IMR-90 (cell line): ENCODE measurements around the gene CEP41. TPM values are rescaled to one million over a fixed set of nuclear protein-coding genes. Genes with fewer than 3 reads are reported as not detected.

Experiments
- ATAC-seq: fragments of 200-7000 bp; cut with Tn5 transposase; 2 replicates; pipeline ENCODE4 v1.9.1; 2020; ENCODE audit warnings: low read depth, mild to moderate bottlenecking, moderate library complexity
- BruUV-seq: library from RNA; stranded (reverse); fragments of 400-500 nt; replicated peaks from 2 replicates; lab custom pipeline; 2021; lab: Mats Ljungman, UMichigan
- CTCF ChIA-PET: fragments of 300-600 bp; formaldehyde crosslinking; extraction: SDS; loops from one replicate; lab custom pipeline; 2021; ENCODE audit warnings: antibody characterized with exemption; lab: Yijun Ruan, JAX
- POLR2A ChIA-PET: fragments of 300-600 bp; sonication (Branson Sonifier 250); formaldehyde crosslinking; loops from one replicate; lab custom pipeline; 2022; ENCODE audit warnings: antibody characterized with exemption; ENCODE audit not compliant: unreplicated experiment; lab: Charles Lee
- DNase-seq: peaks from one replicate; pipeline ENCODE4 v3.0.0; 2013
- H2AFZ ChIP-seq: replicated peaks from 2 replicates; pipeline ENCODE3; 2013; ENCODE audit warnings: low read length, mild to moderate bottlenecking; ENCODE audit not compliant: poor library complexity
- H2AK5ac ChIP-seq: 2 replicates; pipeline ENCODE4 v1.6.1; 2013; ENCODE audit warnings: low read depth, low read length, inconsistent platforms
- H2AK9ac ChIP-seq: replicated peaks from 2 replicates; pipeline ENCODE3; 2013; ENCODE audit warnings: mild to moderate bottlenecking, low read depth, low read length, moderate library complexity; ENCODE audit not compliant: poor library complexity
- H2BK120ac ChIP-seq: 2 replicates; pipeline ENCODE4 v1.6.1; 2013; ENCODE audit warnings: low read depth, low read length, inconsistent platforms
- H2BK15ac ChIP-seq: 3 replicates; pipeline ENCODE4 v1.6.1; 2013; ENCODE audit warnings: low read depth, low read length, inconsistent platforms
- H2BK20ac ChIP-seq: 2 replicates; pipeline ENCODE4 v1.6.1; 2013; ENCODE audit warnings: low read depth, mild to moderate bottlenecking, inconsistent platforms, low read length, moderate library complexity
- H2BK5ac ChIP-seq: 2 replicates; pipeline ENCODE4 v1.6.1; 2013; ENCODE audit warnings: mild to moderate bottlenecking, low read depth, low read length, inconsistent platforms; ENCODE audit not compliant: poor library complexity, severe bottlenecking
- H3K14ac ChIP-seq: replicated peaks from 2 replicates; pipeline ENCODE4 v1.6.1; 2013; ENCODE audit warnings: low read depth, low read length, inconsistent platforms
- H3K18ac ChIP-seq: 2 replicates; pipeline ENCODE4 v1.6.1; 2013; ENCODE audit warnings: low read depth, low read length, control low read depth
- H3K23ac ChIP-seq: 2 replicates; pipeline ENCODE4 v1.6.1; 2013; ENCODE audit warnings: low read depth, low read length, inconsistent platforms
- H3K27ac ChIP-seq: 2 replicates; pipeline ENCODE4 v1.5.1; 2013; ENCODE audit warnings: mild to moderate bottlenecking, control low read depth, low read length; ENCODE audit not compliant: insufficient read depth
- H3K27me3 ChIP-seq: 2 replicates; pipeline ENCODE4 v1.6.1; 2013; ENCODE audit warnings: low read length; ENCODE audit not compliant: control insufficient read depth, insufficient read depth
- H3K36me3 ChIP-seq: 2 replicates; pipeline ENCODE4 v1.6.1; 2013; ENCODE audit warnings: low read length, mixed read lengths; ENCODE audit not compliant: control insufficient read depth, insufficient read depth
- H3K4ac ChIP-seq: 2 replicates; pipeline ENCODE4 v1.6.1; 2013; ENCODE audit warnings: low read depth, low read length, inconsistent platforms
- H3K4me1 ChIP-seq: 2 replicates; pipeline ENCODE4 v1.6.1; 2013; ENCODE audit warnings: low read length, mixed read lengths; ENCODE audit not compliant: control insufficient read depth, insufficient read depth
- H3K4me2 ChIP-seq: 2 replicates; pipeline ENCODE4 v1.6.1; 2013; ENCODE audit warnings: low read depth, mild to moderate bottlenecking, control low read depth, low read length, moderate library complexity
- H3K4me3 ChIP-seq: 2 replicates; pipeline ENCODE4 v1.5.1; 2013; ENCODE audit warnings: low read depth, mild to moderate bottlenecking, control low read depth, low read length, moderate library complexity; ENCODE audit not compliant: insufficient read depth
- H3K56ac ChIP-seq: 2 replicates; pipeline ENCODE4 v1.6.1; 2013; ENCODE audit warnings: low read length, inconsistent platforms; ENCODE audit not compliant: insufficient read depth; ENCODE audit errors: extremely low read depth
- H3K79me1 ChIP-seq, 2 experiments: 2 replicates each; pipeline ENCODE4 v1.6.1; 2013; ENCODE audit warnings: low read length in 2 of 2, inconsistent platforms in 1 of 2, low read depth in 1 of 2
- H3K9ac ChIP-seq: 2 replicates; pipeline ENCODE4 v1.6.1; 2013; ENCODE audit warnings: low read depth, low read length, control low read depth
- H3K9me1 ChIP-seq: 2 replicates; pipeline ENCODE4 v1.6.1; 2013; ENCODE audit warnings: low read length, inconsistent platforms; ENCODE audit not compliant: insufficient read depth
- H3K9me3 ChIP-seq: 2 replicates; pipeline ENCODE4 v1.6.1; 2013; ENCODE audit warnings: low read length; ENCODE audit not compliant: control insufficient read depth, insufficient read depth
- H4K20me1 ChIP-seq: 2 replicates; pipeline ENCODE4 v1.6.1; 2013; ENCODE audit warnings: low read length, inconsistent platforms; ENCODE audit not compliant: insufficient read depth
- H4K5ac ChIP-seq: 2 replicates; pipeline ENCODE4 v1.6.1; 2013; ENCODE audit warnings: mild to moderate bottlenecking, low read depth, low read length, control low read depth
- H4K8ac ChIP-seq, 2 experiments: 2 replicates each; pipeline ENCODE4 v1.6.1; 2013; ENCODE audit warnings: low read depth in 2 of 2, low read length in 2 of 2, control low read depth in 1 of 2, inconsistent platforms in 1 of 2
- H4K91ac ChIP-seq: 2 replicates; pipeline ENCODE4 v1.6.1; 2013; ENCODE audit warnings: low read depth, low read length, inconsistent platforms; ENCODE audit not compliant: insufficient read depth
- BHLHE40 ChIP-seq: fragments of 150-350 bp; IDR thresholded peaks from 2 replicates; pipeline ENCODE4 v1.6.1; 2016; ENCODE audit warnings: mild to moderate bottlenecking, low read depth, low read length
- CEBPB ChIP-seq: IDR thresholded peaks from 2 replicates; pipeline ENCODE4 v1.6.1; 2012; ENCODE audit warnings: low read depth, low read length, improper control_type of control experiment
- CTCF ChIP-seq: conservative IDR thresholded peaks from 2 replicates; pipeline ENCODE4 v1.5.1; 2012; ENCODE audit warnings: mild to moderate bottlenecking, low read depth, low read length, improper control_type of control experiment
- ELK1 ChIP-seq: fragments of 150-350 bp; IDR thresholded peaks from 2 replicates; pipeline ENCODE4 v1.6.1; 2016; ENCODE audit warnings: low read depth, mild to moderate bottlenecking, low read length, moderate library complexity, borderline replicate concordance
- FOS ChIP-seq: fragments of 150-350 bp; IDR thresholded peaks from 2 replicates; pipeline ENCODE4 v1.6.1; 2016; ENCODE audit warnings: low read depth, low read length
- MXI1 ChIP-seq: IDR thresholded peaks from 2 replicates; pipeline ENCODE4 v1.6.1; 2012; ENCODE audit warnings: low read depth, mild to moderate bottlenecking, low read length, moderate library complexity, borderline replicate concordance
- NFE2L2 ChIP-seq: fragments of 150-350 bp; IDR thresholded peaks from 2 replicates; pipeline ENCODE4 v1.6.1; 2016; ENCODE audit warnings: low read depth, mild to moderate bottlenecking, low read length
- RAD21 ChIP-seq: IDR thresholded peaks from 2 replicates; pipeline ENCODE4 v1.6.1; 2012; ENCODE audit warnings: low read length, improper control_type of control experiment
- RCOR1 ChIP-seq: IDR thresholded peaks from 2 replicates; pipeline ENCODE4 v1.6.1; 2012; ENCODE audit warnings: mild to moderate bottlenecking, low read length, improper control_type of control experiment; ENCODE audit not compliant: insufficient replicate concordance
- SMC3 ChIP-seq: fragments of 150-350 bp; IDR thresholded peaks from 2 replicates; pipeline ENCODE4 v1.6.1; 2016; ENCODE audit warnings: low read depth, mild to moderate bottlenecking, antibody characterized with exemption, low read length, moderate library complexity
- WGBS, 2 experiments: methylation state at CpG; one replicate each; pipeline versions ENCODE4 v1.1.5 to v1.1.7; 2013; ENCODE audit warnings: missing lambda C conversion rate in 2 of 2; ENCODE audit not compliant: insufficient read length in 1 of 2; ENCODE audit errors: extremely low coverage in 2 of 2; 5-methylcytosine and 5-hydroxymethylcytosine counted together
- dilution Hi-C: fragments of 300-500 bp; cut with HindIII; formaldehyde crosslinking; loops from one replicate; pipeline ENCODE4 v1.14.3; 2018; ENCODE audit warnings: low sequenced_read_pairs; ENCODE audit not compliant: unreplicated experiment
- in situ Hi-C: fragments of 300-500 bp; cut with MboI; formaldehyde crosslinking; loops from 3 replicates; pipeline ENCODE4 v1.14.3; 2019; ENCODE audit warnings: low sequenced_read_pairs, inconsistent platforms, mixed read lengths
- intact Hi-C: fragments of 100-400 bp; cut with micrococcal nuclease; formaldehyde crosslinking; loops from 2 replicates; pipeline ENCODE4 v1.10.0; 2022
- polyA plus RNA-seq, 3 experiments: library from polyadenylated mRNA; depleted of rRNA; stranded (reverse); fragments of >200 nt; gene quantifications; 2 replicates each; pipeline ENCODE4 v1.2.3, GENCODE V29; 2012; ENCODE audit warnings: low replicate concordance in 1 of 3
- total RNA-seq: library from RNA; depleted of rRNA; stranded (reverse); fragments of >200 nt; gene quantifications from 2 replicates; pipeline ENCODE4 v1.2.3, GENCODE V29; 2012

The CEP41 gene
- total and polyA plus RNA-seq, 2 of the 4 experiments (the other 2 are of a cell fraction): 12.2 to 21.9 TPM

GRCh38 chr7:130360518-130360917 is 80.3 kb downstream of the CEP41 start:
- no peaks in the 10 kb centered on the region for H4K20me1 ChIP-seq
- no peak overlapping the region for H2BK5ac ChIP-seq
- no peaks in the 10 kb centered on the region for H3K27me3 ChIP-seq
- BruUV-seq: no TSS peak
- peaks cover 8% of the 10 kb centered on the region for H3K9me3 ChIP-seq
- TF ChIP-seq FOS (no peak), RAD21 (no peak), RCOR1 (no peak), MXI1 (no peak), CTCF (no peak), BHLHE40 (no peak), NFE2L2 (no peak), ELK1 (no peak), CEBPB (no peak), SMC3 (no peak)
- no peak for DNase-seq
- no peak overlapping the region for H4K5ac ChIP-seq
- H3K4ac ChIP-seq: no peak overlapping the region; the same call in 1 of the 2 replicates
- H3K79me1 ChIP-seq: peaks cover 0 to 3% of the 10 kb centered on the region in 2 experiments; a peak in 1 of 4 replicates
- peak overlapping the region; percentile 81; the same call in 1 of the 2 replicates for H2BK20ac ChIP-seq
- no peak overlapping the region for H3K56ac ChIP-seq
- H2AK5ac ChIP-seq: peak overlapping the region; percentile 93
- CTCF ChIA-PET: no interaction called here
- no peak overlapping the region for H4K8ac ChIP-seq
- peaks cover 23% of the 10 kb centered on the region for H3K9me1 ChIP-seq
- in situ Hi-C loops (no loop called here), intact Hi-C loops (no loop called here), dilution Hi-C loops (no loop called here)
- POLR2A ChIA-PET: no interaction called here
- H2AK9ac ChIP-seq: no peak overlapping the region
- no peak overlapping the region for H2AFZ ChIP-seq
- H3K27ac ChIP-seq: no peak overlapping the region
- no peak overlapping the region for H3K18ac ChIP-seq
- H3K4me2 ChIP-seq: no peak overlapping the region
- no peak overlapping the region for H3K23ac ChIP-seq
- no peaks in the 10 kb centered on the region for H3K36me3 ChIP-seq
- no peak for ATAC-seq
- H2BK15ac ChIP-seq: 0 out of 3 replicates have a peak overlapping the region, but pooled peaks have one; percentile 66
- H3K4me3 ChIP-seq: no peak overlapping the region
- peak overlapping the region; percentile 47; the same call in 1 of the 2 replicates for H4K91ac ChIP-seq
- peaks cover 26% of the 10 kb centered on the region for H3K4me1 ChIP-seq
- H3K9ac ChIP-seq: no peak overlapping the region
- H2BK120ac ChIP-seq: peak overlapping the region; percentile 98
- H3K14ac ChIP-seq: 0 out of 2 replicates have a peak overlapping the region, but pooled peaks have one; percentile 35
- 67 to 100% methylated on average over 1 of the region's 3 CpGs for WGBS, 2 experiments
